HCT116 (cell line): ENCODE measurements around the gene BCAR3. TPM values are rescaled to one million over a fixed set of nuclear protein-coding genes. Genes with fewer than 3 reads are reported as not detected.

ENCODE experiments used
- ATAC-seq: fragments of 200-7000 bp; cut with Tn5 transposase; 2 replicates; pipeline ENCODE4 v1.9.1; 2020; ENCODE audit warnings: mild to moderate bottlenecking, moderate library complexity
- BruUV-seq: library from RNA; stranded (reverse); fragments of 400-500 nt; replicated peaks from 2 replicates; lab custom pipeline; 2021; lab: Mats Ljungman, UMichigan
- CTCF ChIA-PET: fragments of 300-600 bp; sonication (Branson Sonifier 250); formaldehyde crosslinking; loops from one replicate; lab custom pipeline; 2021; ENCODE audit warnings: antibody characterized with exemption; lab: Charles Lee
- POLR2A ChIA-PET: fragments of 300-600, 350-600 bp; sonication (Branson Sonifier 250); formaldehyde crosslinking; loops from one replicate; lab custom pipeline; 2021; ENCODE audit warnings: antibody characterized with exemption; lab: Charles Lee
- RAD21 ChIA-PET, 2 experiments: fragments of 300-600 bp; sonication (Branson Sonifier 250); formaldehyde crosslinking; loops; one replicate each; lab custom pipeline; 2023; ENCODE audit warnings: low total read pairs in 2 of 2; ENCODE audit not compliant: uncharacterized antibody in 2 of 2, unreplicated experiment in 2 of 2, low non-redundant PET in 1 of 2; lab: Charles Lee
- DNase-seq: peaks from one replicate; pipeline ENCODE4 v3.0.0-alpha.2; 2010; ENCODE audit warnings: low read depth, low spot score
- H2AFZ ChIP-seq: fragments of 200-600 bp; shearing (Covaris generic), sonication (generic); 2 replicates; pipeline ENCODE4 v1.6.1; 2017; ENCODE audit warnings: low read depth, mixed run types, mixed read lengths, antibody characterized with exemption, low read length; ENCODE audit not compliant: poor library complexity, severe bottlenecking
- H3K27ac ChIP-seq: 2 replicates; pipeline ENCODE4 v1.5.1; 2012; ENCODE audit warnings: low read depth, low read length
- H3K27me3 ChIP-seq: fragments of 200-600 bp; sonication (generic); 2 replicates; pipeline ENCODE4 v1.6.1; 2016; ENCODE audit warnings: mixed run types, low read length, mixed read lengths; ENCODE audit not compliant: insufficient read depth
- H3K36me3 ChIP-seq, 2 experiments: fragments of 200-500 bp in 1 of 2; fragments of 200-600 bp in 1 of 2; sonication (Bioruptor generic) in 1 of 2; sonication (generic) in 1 of 2; 2 replicates each; pipeline versions ENCODE4 v1.5.1 to v1.6.1; 2014 to 2016; ENCODE audit warnings: low read length in 2 of 2, inconsistent platforms in 1 of 2, mixed read lengths in 1 of 2, mixed run types in 1 of 2; ENCODE audit not compliant: insufficient read depth in 2 of 2, control insufficient read depth in 1 of 2
- H3K4me1 ChIP-seq, 2 experiments: fragments of 200-600 bp in 1 of 2; sonication (generic) in 1 of 2; 2 replicates each; pipeline versions ENCODE4 v1.5.1 to v1.6.1; 2012 to 2017; ENCODE audit warnings: low read length in 2 of 2, inconsistent platforms in 1 of 2, mild to moderate bottlenecking in 1 of 2, mixed read lengths in 1 of 2, mixed run types in 1 of 2, moderate library complexity in 1 of 2; ENCODE audit not compliant: insufficient read depth in 2 of 2, control insufficient read depth in 1 of 2
- H3K4me2 ChIP-seq: fragments of 200-600 bp; sonication (generic); 2 replicates; pipeline ENCODE4 v1.6.1; 2017; ENCODE audit warnings: mixed run types, low read length, mixed read lengths
- H3K4me3 ChIP-seq, 2 experiments: fragments of 200-600 bp in 1 of 2; sonication (generic) in 1 of 2; replicated peaks in 1 of 2; 2 replicates each; pipeline ENCODE4 v1.5.1; 2011 to 2016; ENCODE audit warnings: low read length in 2 of 2, control low read depth in 1 of 2, low read depth in 1 of 2, mild to moderate bottlenecking in 1 of 2, mixed read lengths in 1 of 2, mixed run types in 1 of 2
- H3K79me2 ChIP-seq: fragments of 200-600 bp; sonication (generic); 2 replicates; pipeline ENCODE4 v1.6.1; 2017; ENCODE audit warnings: mild to moderate bottlenecking, mixed run types, low read length, moderate library complexity, mixed read lengths; ENCODE audit not compliant: insufficient read depth
- H3K9ac ChIP-seq: fragments of 200-600 bp; sonication (generic); 2 replicates; pipeline ENCODE4 v1.6.1; 2016; ENCODE audit warnings: low read length, mixed read lengths
- H3K9me2 ChIP-seq: fragments of 200-600 bp; sonication (generic), shearing (Covaris generic); 2 replicates; pipeline ENCODE4 v1.6.1; 2017; ENCODE audit warnings: mixed run types, mild to moderate bottlenecking, moderate library complexity; ENCODE audit not compliant: insufficient read depth
- H3K9me3 ChIP-seq, 2 experiments: fragments of 200-500 bp in 1 of 2; fragments of 200-600 bp in 1 of 2; sonication (Bioruptor generic) in 1 of 2; sonication (generic) in 1 of 2; 2 replicates each; pipeline ENCODE4 v1.6.1; 2014 to 2017; ENCODE audit warnings: low read length in 2 of 2, mixed read lengths in 2 of 2, inconsistent platforms in 1 of 2, low read depth in 1 of 2, mild to moderate bottlenecking in 1 of 2, mixed run types in 1 of 2, moderate library complexity in 1 of 2; ENCODE audit not compliant: control insufficient read depth in 1 of 2, insufficient read depth in 1 of 2
- H4K20me1 ChIP-seq: fragments of 200-600 bp; sonication (generic), shearing (Covaris generic); 2 replicates; pipeline ENCODE4 v1.6.1; 2017; ENCODE audit warnings: mixed run types, mild to moderate bottlenecking, moderate library complexity; ENCODE audit not compliant: insufficient read depth
- CEBPB ChIP-seq: IDR thresholded peaks from 2 replicates; pipeline ENCODE4 v1.6.1; 2012; ENCODE audit warnings: low read depth
- ELF1 ChIP-seq: IDR thresholded peaks from 2 replicates; pipeline ENCODE4 v1.6.1; 2012; ENCODE audit warnings: low read depth, borderline replicate concordance
- EZH2 ChIP-seq: fragments of 200-600 bp; sonication (generic); IDR thresholded peaks from 2 replicates; pipeline ENCODE4 v1.6.1; 2017; ENCODE audit warnings: antibody characterized with exemption, mixed run types
- JUND ChIP-seq: IDR thresholded peaks from 2 replicates; pipeline ENCODE4 v1.6.1; 2012
- POLR2A ChIP-seq: IDR thresholded peaks from 2 replicates; pipeline ENCODE4 v1.7.0; 2011; ENCODE audit warnings: borderline replicate concordance; ENCODE audit not compliant: insufficient read depth, insufficient read length; ENCODE audit errors: extremely low read depth
- POLR2AphosphoS5 ChIP-seq: IDR thresholded peaks from 2 replicates; pipeline ENCODE4 v1.6.1; 2011; ENCODE audit warnings: mild to moderate bottlenecking, low read depth, low read length, moderate library complexity
- RAD21 ChIP-seq: IDR thresholded peaks from 2 replicates; pipeline ENCODE4 v1.6.1; 2012; ENCODE audit warnings: low read depth, mild to moderate bottlenecking
- SIN3A ChIP-seq: IDR thresholded peaks from 2 replicates; pipeline ENCODE4 v1.6.1; 2012; ENCODE audit warnings: low read depth
- SP1 ChIP-seq: IDR thresholded peaks from 2 replicates; pipeline ENCODE4 v1.6.1; 2012; ENCODE audit warnings: low read depth
- SRF ChIP-seq: IDR thresholded peaks from 2 replicates; pipeline ENCODE4 v1.6.1; 2012; ENCODE audit warnings: low read depth
- YY1 ChIP-seq: IDR thresholded peaks from 2 replicates; pipeline ENCODE4 v1.6.1; 2011; ENCODE audit warnings: low read length, low read depth, moderate library complexity, mild to moderate bottlenecking; ENCODE audit not compliant: insufficient replicate concordance; ENCODE audit errors: extremely low read depth
- ZFX ChIP-seq: fragments of 450-650 bp; IDR thresholded peaks from 2 replicates; pipeline ENCODE4 v1.6.1; 2017
- intact Hi-C: fragments of 100-400 bp; cut with micrococcal nuclease; formaldehyde crosslinking; loops from 2 replicates; pipeline ENCODE4 v1.10.0; 2022
- total RNA-seq: library from RNA; stranded (reverse); gene quantifications from one replicate; pipeline ENCODE4 v1.2.1, GENCODE V29; 2021; ENCODE audit not compliant: unreplicated experiment

BCAR3 gene
- total RNA-seq, 1 experiment from 2014 or later: 24.5 TPM

- Histone ChIP-seq H3K79me2 (peaks cover 4% of the 10 kb centered on the region; the same call in 1 of the 2 replicates), H3K4me3 (no peak overlapping the region), H4K20me1 (no peaks in the 10 kb centered on the region), H3K9me3 (no peaks in the 10 kb centered on the region), H3K4me1 (no peaks in the 10 kb centered on the region), H2AFZ (no peak overlapping the region), H3K9me2 (no peaks in the 10 kb centered on the region), H3K27me3 (no peaks in the 10 kb centered on the region), H3K4me2 (no peak overlapping the region), H3K36me3 (peaks cover 2 to 66% of the 10 kb centered on the region in 2 experiments; a peak in 2 of 4 replicates), H3K9ac (no peak overlapping the region), H3K27ac (no peak overlapping the region)
- intact Hi-C loops: no loop called here
- no peak for DNase-seq
- no peak for TF ChIP-seq YY1
- TF ChIP-seq RAD21: no peak
- no peak for TF ChIP-seq JUND
- no peak for TF ChIP-seq POLR2A
- TF ChIP-seq SRF: no peak
- no peak for TF ChIP-seq ELF1
- TF ChIP-seq CEBPB: no peak
- TF ChIP-seq ZFX: no peak
- no peak for TF ChIP-seq SIN3A
- TF ChIP-seq SP1: no peak
- TF ChIP-seq POLR2AphosphoS5: no peak
- RAD21 ChIA-PET: no interaction called here
- ATAC-seq: no peak
- no TSS peak for BruUV-seq
- CTCF ChIA-PET: no interaction called here
- POLR2A ChIA-PET: no interaction called here
Observed at GRCh38 chr1:93574511-93574910, 107.1 kb downstream of the BCAR3 start.

GRCh38 chr1:93573940-93574469 lies 107.6 kb downstream of the BCAR3 start:
- TF ChIP-seq EZH2: no peak
- TF ChIP-seq, all 23 proteins: peak for 0
- Histone ChIP-seq H4K20me1 (no peaks in the 10 kb centered on the region), H3K9me2 (no peaks in the 10 kb centered on the region), H3K9ac (no peak overlapping the region), H3K36me3 (peaks cover 2 to 70% of the 10 kb centered on the region in 2 experiments; a peak in 2 of 4 replicates), H3K4me2 (no peak overlapping the region), H3K4me3 (no peak overlapping the region), H3K27me3 (no peaks in the 10 kb centered on the region), H3K9me3 (no peaks in the 10 kb centered on the region), H2AFZ (no peak overlapping the region), H3K79me2 (peaks cover 4% of the 10 kb centered on the region; the same call in 1 of the 2 replicates), H3K4me1 (no peaks in the 10 kb centered on the region), H3K27ac (no peak overlapping the region)
- DNase-seq: no peak
- no TSS peak for BruUV-seq
- no peak for ATAC-seq
- intact Hi-C loops: no loop called here
- RAD21 ChIA-PET: no interaction called here
- CTCF ChIA-PET: no interaction called here
- POLR2A ChIA-PET: no interaction called here
